Testis (tissue), 2 donors: ENCODE results near the gene SF3B4.

Source experiments
- POLR2A ChIP-seq: fragments of 450-650 bp; IDR thresholded peaks from one replicate; pipeline ENCODE4 v1.6.1; 2017; ENCODE audit warnings: antibody characterized with exemption, mild to moderate bottlenecking, moderate library complexity
- TF ChIP-seq, protein P1 (sequence below), 3 experiments: fragments of 450-650 bp in 2 of 3; fragments of 200-600 bp in 1 of 3; sonication (generic) in 1 of 3; IDR thresholded peaks; one replicate each; pipeline ENCODE4 v1.5.1; 2016 to 2019; ENCODE audit warnings: antibody characterized with exemption in 3 of 3, mild to moderate bottlenecking in 2 of 3, moderate library complexity in 1 of 3

DNA sequence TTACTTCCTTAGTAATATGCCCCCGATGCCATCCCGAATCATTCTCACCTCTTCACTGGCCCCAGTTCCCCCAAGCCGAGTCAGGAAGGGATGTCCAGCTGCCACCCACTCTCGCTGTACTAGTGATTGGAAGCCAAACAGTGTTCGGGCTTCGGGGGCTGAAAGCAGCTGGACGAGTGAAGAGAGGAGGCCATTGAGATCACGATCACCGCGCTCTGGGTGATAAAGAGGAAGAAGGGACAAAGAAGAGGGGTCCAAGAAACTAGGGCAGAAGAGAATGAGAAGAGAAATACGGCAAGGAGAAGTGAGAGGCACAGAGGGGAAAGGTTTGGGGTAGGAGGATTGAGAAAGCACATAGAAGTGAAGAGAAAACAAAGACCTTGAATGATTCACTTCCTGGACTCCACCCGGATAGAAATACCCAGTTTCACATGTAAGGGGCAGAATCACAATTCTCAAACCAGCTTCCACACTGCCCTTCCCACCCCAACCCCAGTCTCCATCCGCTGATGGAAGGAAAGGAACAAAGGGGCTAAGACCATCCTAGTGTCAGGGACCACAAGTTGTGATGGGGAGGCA is 3.7 kb upstream of the SF3B4 start:
- TF ChIP-seq POLR2A: no peak
- TF ChIP-seq, protein P1, sequence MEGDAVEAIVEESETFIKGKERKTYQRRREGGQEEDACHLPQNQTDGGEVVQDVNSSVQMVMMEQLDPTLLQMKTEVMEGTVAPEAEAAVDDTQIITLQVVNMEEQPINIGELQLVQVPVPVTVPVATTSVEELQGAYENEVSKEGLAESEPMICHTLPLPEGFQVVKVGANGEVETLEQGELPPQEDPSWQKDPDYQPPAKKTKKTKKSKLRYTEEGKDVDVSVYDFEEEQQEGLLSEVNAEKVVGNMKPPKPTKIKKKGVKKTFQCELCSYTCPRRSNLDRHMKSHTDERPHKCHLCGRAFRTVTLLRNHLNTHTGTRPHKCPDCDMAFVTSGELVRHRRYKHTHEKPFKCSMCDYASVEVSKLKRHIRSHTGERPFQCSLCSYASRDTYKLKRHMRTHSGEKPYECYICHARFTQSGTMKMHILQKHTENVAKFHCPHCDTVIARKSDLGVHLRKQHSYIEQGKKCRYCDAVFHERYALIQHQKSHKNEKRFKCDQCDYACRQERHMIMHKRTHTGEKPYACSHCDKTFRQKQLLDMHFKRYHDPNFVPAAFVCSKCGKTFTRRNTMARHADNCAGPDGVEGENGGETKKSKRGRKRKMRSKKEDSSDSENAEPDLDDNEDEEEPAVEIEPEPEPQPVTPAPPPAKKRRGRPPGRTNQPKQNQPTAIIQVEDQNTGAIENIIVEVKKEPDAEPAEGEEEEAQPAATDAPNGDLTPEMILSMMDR (IDR thresholded peaks at IDR 0.05): no peak
